B cell (primary cell): Measurements from ENCODE around the gene POU3F4. TPM values are rescaled to one million over a fixed set of nuclear protein-coding genes. Genes with fewer than 3 reads are reported as not detected.

Experiments
- ATAC-seq: fragments of 200-7000 bp; cut with Tn5 transposase; one replicate; pipeline ENCODE4 v1.10.0; 2021; ENCODE audit warnings: low read depth, mild to moderate bottlenecking, moderate number of reproducible peaks, moderate library complexity
- CTCF ChIA-PET: fragments of 350-600 bp; sonication (Branson Sonifier 250); formaldehyde crosslinking; loops from one replicate; lab custom pipeline; 2021; ENCODE audit warnings: antibody characterized with exemption, inconsistent platforms; lab: Charles Lee
- POLR2A ChIA-PET: fragments of 350-600 bp; sonication (Branson Sonifier 250); formaldehyde crosslinking; loops from one replicate; lab custom pipeline; 2021; ENCODE audit warnings: antibody characterized with exemption; lab: Charles Lee
- DNase-seq: peaks from one replicate; pipeline ENCODE4 v3.0.0; 2013
- H2AFZ ChIP-seq: 2 replicates; pipeline ENCODE4 v1.6.1; 2012; ENCODE audit warnings: mild to moderate bottlenecking, low read depth, low read length; ENCODE audit not compliant: insufficient read depth, poor library complexity, severe bottlenecking
- H3K27ac ChIP-seq, 2 donors: 1 replicate in 1 of 2; 2 replicates in 1 of 2; pipeline ENCODE4 v1.5.1; 2012 to 2013; ENCODE audit warnings: low read length in 2 of 2, mild to moderate bottlenecking in 2 of 2, moderate library complexity in 1 of 2
- H3K27me3 ChIP-seq, 4 experiments: fragments of 200-600 bp in 1 of 4; sonication (generic) in 1 of 4; replicated peaks in 1 of 4; 1 replicate in 2 of 4; 2 replicates in 2 of 4; pipeline versions ENCODE4 v1.6.1 to v1.7.0; 2013 to 2016; ENCODE audit warnings: low read length in 3 of 4, mild to moderate bottlenecking in 2 of 4, mixed read lengths in 1 of 4, moderate library complexity in 1 of 4; ENCODE audit not compliant: insufficient read depth in 4 of 4, control insufficient read depth in 3 of 4; ENCODE audit errors: control extremely low read depth in 1 of 4
- H3K36me3 ChIP-seq, 2 experiments: replicated peaks in 1 of 2; 1 replicate in 1 of 2; 2 replicates in 1 of 2; pipeline versions ENCODE4 v1.6.1 to v1.7.1; 2013; ENCODE audit warnings: low read length in 1 of 2; ENCODE audit not compliant: insufficient read depth in 2 of 2, control insufficient read depth in 1 of 2; ENCODE audit errors: control extremely low read depth in 1 of 2, extremely low read depth in 1 of 2
- H3K4me1 ChIP-seq, 2 donors: fragments of 200-600 bp in 1 of 2; sonication (generic) in 1 of 2; 1 replicate in 1 of 2; 2 replicates in 1 of 2; pipeline versions ENCODE4 v1.5.1 to v1.6.1; 2013 to 2017; ENCODE audit warnings: low read length in 2 of 2; ENCODE audit not compliant: control insufficient read depth in 2 of 2, insufficient read depth in 2 of 2
- H3K4me2 ChIP-seq: replicated peaks from 2 replicates; pipeline ENCODE3; 2012; ENCODE audit warnings: mild to moderate bottlenecking, low read depth, low read length; ENCODE audit not compliant: poor library complexity, severe bottlenecking
- H3K4me3 ChIP-seq, 5 experiments: fragments of 200-600 bp in 1 of 5; sonication (generic) in 1 of 5; 1 replicate in 3 of 5; 2 replicates in 2 of 5; pipeline versions ENCODE4 v1.5.1 to v1.7.0; 2011 to 2016; ENCODE audit warnings: low read length in 4 of 5, mild to moderate bottlenecking in 4 of 5, low read depth in 2 of 5, control low read depth in 1 of 5, moderate library complexity in 1 of 5; ENCODE audit not compliant: insufficient read depth in 1 of 5; ENCODE audit errors: control extremely low read depth in 1 of 5, extremely low read depth in 1 of 5
- H3K79me2 ChIP-seq: fragments of 200-600 bp; sonication (generic); one replicate; pipeline ENCODE4 v1.6.0; 2016; ENCODE audit warnings: low read length; ENCODE audit not compliant: control insufficient read depth, insufficient read depth
- H3K9ac ChIP-seq: fragments of 200-600 bp; sonication (generic); 2 replicates; pipeline ENCODE4 v1.6.1; 2017; ENCODE audit warnings: mild to moderate bottlenecking, low read length, moderate library complexity
- H3K9me3 ChIP-seq, 3 donors: one replicate each; pipeline versions ENCODE4 v1.6.1 to v1.7.1; 2013; ENCODE audit warnings: low read length in 2 of 3; ENCODE audit not compliant: control insufficient read depth in 2 of 3, insufficient read depth in 1 of 3; ENCODE audit errors: control extremely low read depth in 1 of 3
- H4K20me1 ChIP-seq: 2 replicates; pipeline ENCODE4 v1.6.0; 2012; ENCODE audit warnings: mild to moderate bottlenecking, low read length; ENCODE audit not compliant: insufficient read depth, control insufficient read depth, poor library complexity, severe bottlenecking
- H3K27ac Mint-ChIP-seq: one replicate; pipeline ENCODE4 v1.8.0; 2021; ENCODE audit warnings: mixed read lengths
- H3K27me3 Mint-ChIP-seq: one replicate; pipeline ENCODE4 v1.8.0; 2021; ENCODE audit warnings: mixed read lengths
- H3K4me1 Mint-ChIP-seq: one replicate; pipeline ENCODE4 v1.8.0; 2021; ENCODE audit warnings: mixed read lengths
- H3K4me3 Mint-ChIP-seq: one replicate; pipeline ENCODE4 v1.8.0; 2021; ENCODE audit warnings: mixed read lengths
- H3K9me3 Mint-ChIP-seq: one replicate; pipeline ENCODE4 v1.8.0; 2022; ENCODE audit warnings: mixed read lengths; ENCODE audit not compliant: insufficient read depth
- EZH2 ChIP-seq: IDR thresholded peaks from 2 replicates; pipeline ENCODE4 v1.6.1; 2012; ENCODE audit warnings: borderline replicate concordance, low read depth, mild to moderate bottlenecking, moderate library complexity, low read length; ENCODE audit not compliant: insufficient read depth, poor library complexity, severe bottlenecking
- WGBS: methylation state at CpG from one replicate; pipeline ENCODE4 v1.1.5; 2013; ENCODE audit warnings: missing lambda C conversion rate; ENCODE audit not compliant: insufficient coverage; 5-methylcytosine and 5-hydroxymethylcytosine counted together
- intact Hi-C: fragments of 100-400 bp; cut with micrococcal nuclease; formaldehyde crosslinking; loops from one replicate; pipeline ENCODE4 v1.10.0; 2022
- polyA plus RNA-seq: library from polyadenylated mRNA; depleted of rRNA; stranded (reverse); fragments of >200 nt; gene quantifications from 2 replicates; pipeline ENCODE4 v1.2.3, GENCODE V29; 2012
- total RNA-seq, 2 donors: library from RNA; stranded (reverse); fragments of 120-200 nt in 1 of 2; gene quantifications; 1 replicate in 1 of 2; 2 replicates in 1 of 2; pipeline versions ENCODE4 v1.2.3 to v1.2.4, GENCODE V29; 2013 to 2022
- TF ChIP-seq, protein P1 (sequence below): fragments of 200-600 bp; IDR thresholded peaks from one replicate; pipeline ENCODE4 v1.8.0; 2022; ENCODE audit warnings: antibody characterized with exemption, mild to moderate bottlenecking

POU3F4 gene
- total and polyA plus RNA-seq, 2 donors (not counting 1 experiment from before 2014, with no cell fraction given) = not detected

- CTCF ChIA-PET = no interaction called here
- POLR2A ChIA-PET = no interaction called here
- H3K4me1 Mint-ChIP-seq = peaks cover 1% of the 10 kb centered on the region
- Histone ChIP-seq H3K4me2 (no peak overlapping the region), H3K79me2 (no peaks in the 10 kb centered on the region), H3K9ac (no peak overlapping the region), H3K9me3 (peaks cover 0 to 21% (median 0%) of the 10 kb centered on the region in 3 donors), H3K27me3 (peaks cover 0 to 30% (median 4%) of the 10 kb centered on the region in 4 experiments), H3K27ac (no peak overlapping the region), H3K4me1 (peaks cover 0 to 4% of the 10 kb centered on the region in 2 donors), H3K4me3 (no peak overlapping the region), H3K36me3 (no peaks in the 10 kb centered on the region), H4K20me1 (no peaks in the 10 kb centered on the region), H2AFZ (no peak overlapping the region)
- H3K4me3 Mint-ChIP-seq = no peak overlapping the region
- DNase-seq (no peak), ATAC-seq (no peak)
- TF ChIP-seq, protein P1, sequence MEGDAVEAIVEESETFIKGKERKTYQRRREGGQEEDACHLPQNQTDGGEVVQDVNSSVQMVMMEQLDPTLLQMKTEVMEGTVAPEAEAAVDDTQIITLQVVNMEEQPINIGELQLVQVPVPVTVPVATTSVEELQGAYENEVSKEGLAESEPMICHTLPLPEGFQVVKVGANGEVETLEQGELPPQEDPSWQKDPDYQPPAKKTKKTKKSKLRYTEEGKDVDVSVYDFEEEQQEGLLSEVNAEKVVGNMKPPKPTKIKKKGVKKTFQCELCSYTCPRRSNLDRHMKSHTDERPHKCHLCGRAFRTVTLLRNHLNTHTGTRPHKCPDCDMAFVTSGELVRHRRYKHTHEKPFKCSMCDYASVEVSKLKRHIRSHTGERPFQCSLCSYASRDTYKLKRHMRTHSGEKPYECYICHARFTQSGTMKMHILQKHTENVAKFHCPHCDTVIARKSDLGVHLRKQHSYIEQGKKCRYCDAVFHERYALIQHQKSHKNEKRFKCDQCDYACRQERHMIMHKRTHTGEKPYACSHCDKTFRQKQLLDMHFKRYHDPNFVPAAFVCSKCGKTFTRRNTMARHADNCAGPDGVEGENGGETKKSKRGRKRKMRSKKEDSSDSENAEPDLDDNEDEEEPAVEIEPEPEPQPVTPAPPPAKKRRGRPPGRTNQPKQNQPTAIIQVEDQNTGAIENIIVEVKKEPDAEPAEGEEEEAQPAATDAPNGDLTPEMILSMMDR = no peak
- H3K27ac Mint-ChIP-seq = no peak overlapping the region
- no CpG with 5 or more reads among the region's 14 CpGs for WGBS
- intact Hi-C loops = no loop called here
- H3K27me3 Mint-ChIP-seq = peaks cover 35% of the 10 kb centered on the region
- no peaks in the 10 kb centered on the region for H3K9me3 Mint-ChIP-seq
Observed at GRCh38 chrX:83512111-83512510, 4.0 kb downstream of the POU3F4 start.

DNA sequence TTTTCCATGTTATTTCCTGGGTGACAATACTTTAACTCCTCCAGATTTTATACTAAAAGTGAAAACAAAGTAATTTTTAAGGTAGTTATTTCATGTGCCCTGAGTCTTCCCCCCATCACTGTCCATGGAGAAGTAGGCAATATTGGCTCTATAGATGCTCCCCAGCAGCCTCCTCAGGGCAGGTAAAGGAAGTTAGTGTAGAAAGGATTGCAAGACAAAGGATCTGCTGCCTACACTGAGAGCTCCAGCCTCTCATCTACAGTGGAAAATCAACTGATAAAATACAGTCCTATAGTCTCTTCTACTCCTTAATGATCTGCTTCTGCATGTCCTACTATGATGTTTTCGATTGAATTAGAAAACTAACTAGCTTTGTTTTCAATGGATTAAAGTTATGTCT is 8.5 kb downstream of the POU3F4 start:
- TF ChIP-seq EZH2 = no peak
- TF ChIP-seq, protein P1 = no peak
- no peaks in the 10 kb centered on the region for H3K9me3 ChIP-seq
- no peaks in the 10 kb centered on the region for H4K20me1 ChIP-seq
- WGBS = no CpG with 5 or more reads among the region's 1 CpG
- no peaks in the 10 kb centered on the region for H3K79me2 ChIP-seq
- ChIA-PET CTCF (no interaction called here), POLR2A (no interaction called here)
- ATAC-seq (no peak), DNase-seq (no peak)
- H3K4me1 ChIP-seq = no peaks in the 10 kb centered on the region
- H3K4me3 Mint-ChIP-seq = no peak overlapping the region
- H3K9ac ChIP-seq = no peak overlapping the region
- no peak overlapping the region for H3K4me2 ChIP-seq
- no peaks in the 10 kb centered on the region for H3K4me1 Mint-ChIP-seq
- H3K27me3 ChIP-seq = peaks cover 0 to 5% (median 0%) of the 10 kb centered on the region in 4 experiments
- peaks cover 11% of the 10 kb centered on the region for H3K27me3 Mint-ChIP-seq
- no peak overlapping the region for H3K4me3 ChIP-seq
- intact Hi-C loops = no loop called here
- no peak overlapping the region for H2AFZ ChIP-seq
- H3K27ac ChIP-seq = no peak overlapping the region
- H3K27ac Mint-ChIP-seq = no peak overlapping the region
- no peaks in the 10 kb centered on the region for H3K9me3 Mint-ChIP-seq
- no peaks in the 10 kb centered on the region for H3K36me3 ChIP-seq
